ENCODE results near the gene MRFAP1L1. TPM values are rescaled to one million over a fixed set of nuclear protein-coding genes. Genes with fewer than 3 reads are reported as not detected.

MRFAP1L1 gene
- total RNA-seq, 1 experiment from 2014 or later, result 57.7 TPM

GRCh38 chr4:6699388-6699787 lies 10.3 kb downstream of the MRFAP1L1 start:
- H3K36me3 Mint-ChIP-seq (ENCODE audit: insufficient read depth in 1 of 3, low read depth in 3 of 3), result peaks cover 16 to 27% (median 23%) of the 10 kb centered on the region in 3 experiments
- H2BK120ac ChIP-seq (ENCODE audit: low read depth, low read length, poor library complexity, severe bottlenecking), result no peak overlapping the region
- no peaks in the 10 kb centered on the region for H3K4me1 ChIP-seq (ENCODE audit: insufficient read depth, low read length)
- H3K79me1 ChIP-seq (ENCODE audit: insufficient read depth, low read depth, low read length, poor library complexity, severe bottlenecking), result no peaks in the 10 kb centered on the region
- no peak overlapping the region for H3K4me2 ChIP-seq (ENCODE audit: insufficient read depth, insufficient read length, low read length)
- no peak overlapping the region for H2AFZ ChIP-seq (ENCODE audit: low read length)
- no peak overlapping the region for H4K8ac ChIP-seq (replicated peaks; ENCODE audit: insufficient read length, low read depth, low read length)
- peaks cover 9 to 15% of the 10 kb centered on the region in 2 experiments for H3K9me3 Mint-ChIP-seq
- H3K9ac ChIP-seq (ENCODE audit: extremely low read depth, insufficient read length, low read length), result no peak overlapping the region
- no peak overlapping the region for H4K91ac ChIP-seq (ENCODE audit: insufficient read length, low read depth, low read length)
- no peak overlapping the region for H4K5ac ChIP-seq (ENCODE audit: insufficient read length, low read depth, low read length)
- no peak overlapping the region for H2BK20ac ChIP-seq (ENCODE audit: low read depth, low read length, poor library complexity, severe bottlenecking)
- H3K56ac ChIP-seq (ENCODE audit: insufficient read length, low read depth, low read length), result no peak overlapping the region
- H3K9me3 ChIP-seq (ENCODE audit: control insufficient read depth, low read depth, low read length), result no peaks in the 10 kb centered on the region
- H3K27me3 Mint-ChIP-seq (ENCODE audit: low read depth), result no peaks in the 10 kb centered on the region
- H2BK15ac ChIP-seq (ENCODE audit: low read depth, low read length), result no peak overlapping the region
- no peak overlapping the region for H3K14ac ChIP-seq (ENCODE audit: insufficient read depth, low read length)
- H3K18ac ChIP-seq (ENCODE audit: insufficient read length, low read depth, low read length), result no peak overlapping the region
- H3K27ac Mint-ChIP-seq, result no peak overlapping the region
- no peak overlapping the region for H3K23ac ChIP-seq (ENCODE audit: insufficient read length, low read depth, low read length)
- DNase-seq, result no peak
- WGBS (ENCODE audit: extremely low coverage, insufficient read length, low lambda C conversion rate), result no CpG with 5 or more reads among the region's 5 CpGs
- TF ChIP-seq CTCF (conservative IDR thresholded peaks at IDR 0.05), result no peak
- H4K20me1 ChIP-seq (ENCODE audit: control insufficient read depth, insufficient read depth, insufficient read length), result no peaks in the 10 kb centered on the region
- no peak overlapping the region for H2BK5ac ChIP-seq (ENCODE audit: insufficient read length, low read length)
- no peak overlapping the region for H3K4ac ChIP-seq (ENCODE audit: low read depth, low read length)
- H3K27ac ChIP-seq (ENCODE audit: insufficient read length, low read depth, low read length), result no peak overlapping the region
- H2AK5ac ChIP-seq (ENCODE audit: insufficient read length, low read length), result no peak overlapping the region
- H2BK12ac ChIP-seq (ENCODE audit: insufficient read length, low read depth, low read length), result no peak overlapping the region
- no peak overlapping the region for H3K4me3 Mint-ChIP-seq
- no peaks in the 10 kb centered on the region for H3K4me1 Mint-ChIP-seq
- H3K27me3 ChIP-seq (ENCODE audit: insufficient read depth, low read length), result no peaks in the 10 kb centered on the region
- H3T11ph ChIP-seq (ENCODE audit: low read length), result no peak overlapping the region
- H3K79me2 ChIP-seq (ENCODE audit: insufficient read depth, low read length), result peaks cover under 1% of the 10 kb centered on the region; the same call in 1 of the 2 replicates
- H3K23me2 ChIP-seq (ENCODE audit: insufficient read length, low read depth, low read length, poor library complexity, severe bottlenecking), result no peaks in the 10 kb centered on the region
